ENCODE results near the gene RPL39L.
"Not testable (repeated sequence)": the region's sequence is repeated elsewhere in the genome, so short reads cannot be mapped to it uniquely, and the experiment has no call there.

The RPL39L gene

DNA sequence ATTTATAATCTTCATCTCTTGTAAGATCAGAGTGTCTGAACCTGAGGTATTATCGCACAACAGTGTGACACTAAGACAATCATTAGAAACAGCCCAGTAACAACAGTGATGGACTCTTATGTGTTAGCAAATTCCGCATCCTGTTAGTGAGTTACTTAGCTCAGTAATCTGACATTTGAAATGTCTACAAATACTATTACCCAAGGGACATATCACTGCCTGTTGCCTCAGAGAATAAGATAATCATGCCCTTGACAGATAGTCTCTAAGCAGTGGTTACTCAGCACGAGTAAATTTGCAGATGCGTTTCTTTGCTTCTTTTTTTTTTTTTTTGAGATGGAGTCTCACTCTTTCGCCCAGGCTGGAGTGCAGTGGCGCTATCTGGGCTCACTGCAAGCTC is 44.6 kb upstream of the RPL39L start:
- CTCF ChIA-PET = no interaction called here
- TF ChIP-seq BHLHE40 (IDR thresholded peaks at IDR 0.05; ENCODE audit: borderline replicate concordance) (no peak), SUZ12 (IDR thresholded peaks at IDR 0.05) (no peak), TARDBP (IDR thresholded peaks at IDR 0.05) (no peak), FOXM1 (IDR thresholded peaks at IDR 0.05; ENCODE audit: borderline replicate concordance) (no peak), NFRKB (IDR thresholded peaks at IDR 0.05) (no peak), SP1 (IDR thresholded peaks at IDR 0.05) (no peak), LEF1 (IDR thresholded peaks at IDR 0.05; ENCODE audit: borderline replicate concordance) (no peak), ZNF384 (IDR thresholded peaks at IDR 0.05) (no peak), FOXA1 (IDR thresholded peaks at IDR 0.05) (no peak), L3MBTL2 (conservative IDR thresholded peaks at IDR 0.05) (no peak), ARNT (IDR thresholded peaks at IDR 0.05) (no peak), HDGF (IDR thresholded peaks at IDR 0.05; ENCODE audit: borderline replicate concordance) (no peak), ELF4 (IDR thresholded peaks at IDR 0.05) (no peak)
- TF ChIP-seq, protein P1, sequence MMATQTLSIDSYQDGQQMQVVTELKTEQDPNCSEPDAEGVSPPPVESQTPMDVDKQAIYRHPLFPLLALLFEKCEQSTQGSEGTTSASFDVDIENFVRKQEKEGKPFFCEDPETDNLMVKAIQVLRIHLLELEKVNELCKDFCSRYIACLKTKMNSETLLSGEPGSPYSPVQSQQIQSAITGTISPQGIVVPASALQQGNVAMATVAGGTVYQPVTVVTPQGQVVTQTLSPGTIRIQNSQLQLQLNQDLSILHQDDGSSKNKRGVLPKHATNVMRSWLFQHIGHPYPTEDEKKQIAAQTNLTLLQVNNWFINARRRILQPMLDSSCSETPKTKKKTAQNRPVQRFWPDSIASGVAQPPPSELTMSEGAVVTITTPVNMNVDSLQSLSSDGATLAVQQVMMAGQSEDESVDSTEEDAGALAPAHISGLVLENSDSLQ (IDR thresholded peaks at IDR 0.05) = no peak

DNA sequence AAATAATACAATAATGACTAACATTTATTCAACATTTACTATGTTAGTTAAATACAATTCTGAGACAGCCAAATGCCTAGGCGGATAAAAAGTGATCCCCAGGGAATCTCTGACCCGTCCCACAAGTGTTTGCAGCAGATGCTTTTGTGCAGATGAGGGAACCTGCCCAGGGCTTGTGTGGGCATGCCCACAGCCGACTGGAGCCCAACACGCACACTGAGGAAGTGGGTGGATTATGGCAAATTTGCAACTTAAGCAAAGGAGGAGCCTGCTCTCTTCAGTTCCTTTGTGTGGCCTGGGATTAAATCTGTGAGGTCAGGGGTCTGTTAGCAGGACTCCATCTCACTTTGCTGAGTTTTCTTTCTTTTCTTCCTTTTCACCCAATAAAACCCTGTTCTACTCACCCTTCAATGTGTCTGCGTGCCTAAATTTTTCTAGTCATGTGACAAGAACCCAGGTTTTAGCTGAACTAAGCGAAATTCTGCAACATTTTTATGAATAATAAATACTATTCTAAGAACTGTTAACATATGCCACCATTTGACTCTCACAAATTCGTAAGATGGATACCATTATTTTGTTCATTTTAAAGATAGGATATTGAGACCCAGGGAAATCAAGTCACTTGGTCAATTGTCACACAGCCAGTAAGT is 44.0 kb upstream of the RPL39L start:
- CTCF ChIA-PET = no interaction called here
- no peak for DNase-seq (ENCODE audit: extremely low spot score)
- POLR2A ChIA-PET = no interaction called here
- TF ChIP-seq ZNF384 (IDR thresholded peaks at IDR 0.05) = no peak
- TF ChIP-seq SUZ12 (IDR thresholded peaks at IDR 0.05) = no peak
- TF ChIP-seq ELF4 (IDR thresholded peaks at IDR 0.05) = no peak
- TF ChIP-seq LEF1 (IDR thresholded peaks at IDR 0.05; ENCODE audit: borderline replicate concordance) = no peak
- no peak for TF ChIP-seq BHLHE40 (IDR thresholded peaks at IDR 0.05; ENCODE audit: borderline replicate concordance)
- TF ChIP-seq HDGF (IDR thresholded peaks at IDR 0.05; ENCODE audit: borderline replicate concordance) = no peak
- TF ChIP-seq, protein P1 (IDR thresholded peaks at IDR 0.05) = no peak
- no peak for TF ChIP-seq SP1 (IDR thresholded peaks at IDR 0.05)
- no peak for TF ChIP-seq TARDBP (IDR thresholded peaks at IDR 0.05)
- TF ChIP-seq FOXK2 (IDR thresholded peaks at IDR 0.05) = no peak
- no peak for TF ChIP-seq FOXA1 (IDR thresholded peaks at IDR 0.05)
- no peak for TF ChIP-seq FOXM1 (IDR thresholded peaks at IDR 0.05; ENCODE audit: borderline replicate concordance)
- no peak for TF ChIP-seq L3MBTL2 (conservative IDR thresholded peaks at IDR 0.05)
- TF ChIP-seq CTBP1 (IDR thresholded peaks at IDR 0.05; ENCODE audit: borderline replicate concordance) = no peak
- TF ChIP-seq ARNT (IDR thresholded peaks at IDR 0.05) = no peak
- no peak for TF ChIP-seq NFRKB (IDR thresholded peaks at IDR 0.05)

More for the DNA sequence above, 44.6 kb upstream of the RPL39L start:
- POLR2A ChIA-PET = no interaction called here
- DNase-seq (ENCODE audit: extremely low spot score) = no peak

DNA sequence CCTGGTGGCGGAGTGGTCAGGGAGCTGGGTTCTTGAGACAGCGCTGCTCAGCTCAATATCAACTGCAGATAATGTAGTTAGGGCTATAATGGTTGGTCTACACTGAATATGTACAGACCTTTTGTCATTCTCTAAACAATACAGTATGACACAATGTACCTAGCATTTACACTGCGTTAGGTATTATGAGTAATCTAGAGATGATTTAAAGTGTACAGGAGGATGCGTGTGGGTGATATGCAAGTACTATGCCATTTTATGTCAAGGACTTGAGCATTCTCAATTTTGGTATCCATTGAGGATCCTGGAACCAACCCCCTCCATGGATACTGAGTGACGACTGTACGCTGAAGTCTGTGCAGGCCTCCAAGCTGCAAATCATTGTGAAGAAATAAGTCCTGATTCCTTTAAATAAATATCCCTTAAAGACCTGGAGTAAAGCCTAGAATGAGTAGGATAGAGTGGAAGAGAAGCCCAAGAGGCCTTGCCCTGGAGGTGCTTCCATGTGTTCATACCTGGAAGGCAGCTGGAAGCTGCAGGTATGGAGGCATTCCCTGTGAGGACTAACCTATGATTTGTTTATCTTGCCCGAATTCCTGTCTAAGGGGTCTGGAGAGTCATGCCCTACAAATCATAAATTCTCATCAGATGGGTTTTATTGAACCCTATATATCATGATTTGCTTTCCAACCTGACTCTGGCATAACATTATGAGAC is 42.3 kb upstream of the RPL39L start:
- ChIA-PET POLR2A (no interaction called here), CTCF (no interaction called here)
- TF ChIP-seq CTBP1 (IDR thresholded peaks at IDR 0.05; ENCODE audit: borderline replicate concordance) (no peak), L3MBTL2 (conservative IDR thresholded peaks at IDR 0.05) (no peak), FOXA1 (IDR thresholded peaks at IDR 0.05) (no peak), TARDBP (IDR thresholded peaks at IDR 0.05) (no peak), LEF1 (IDR thresholded peaks at IDR 0.05; ENCODE audit: borderline replicate concordance) (no peak)
- DNase-seq (ENCODE audit: extremely low spot score) = no peak

DNA sequence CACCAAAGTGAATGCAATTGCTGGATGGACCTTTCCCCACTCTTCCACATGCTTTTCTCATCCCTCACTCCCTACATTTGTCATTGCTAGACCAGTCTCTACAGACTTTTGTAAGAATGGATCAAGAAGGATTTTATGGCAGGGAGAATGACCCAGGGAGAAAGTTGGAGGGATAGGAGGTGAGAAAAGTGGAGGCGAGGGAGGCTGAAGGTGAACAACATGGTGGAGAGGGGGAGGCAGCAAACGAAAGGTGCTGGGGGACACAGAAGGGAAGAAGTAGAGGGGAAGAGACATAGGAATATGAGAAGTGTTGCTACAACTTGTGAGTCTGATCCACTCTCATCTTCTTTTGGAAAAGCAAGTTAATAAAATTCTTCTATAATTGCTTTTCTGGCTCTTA is 33.6 kb upstream of the RPL39L start:
- CTCF ChIA-PET = no interaction called here
- TF ChIP-seq ZNF384 (IDR thresholded peaks at IDR 0.05) = no peak
- TF ChIP-seq, protein P1 (IDR thresholded peaks at IDR 0.05) = no peak
- TF ChIP-seq FOXA1 (IDR thresholded peaks at IDR 0.05) = no peak
- no peak for TF ChIP-seq LEF1 (IDR thresholded peaks at IDR 0.05; ENCODE audit: borderline replicate concordance)
- TF ChIP-seq ARNT (IDR thresholded peaks at IDR 0.05) = no peak
- no peak for TF ChIP-seq L3MBTL2 (conservative IDR thresholded peaks at IDR 0.05)
- no peak for TF ChIP-seq ELF4 (IDR thresholded peaks at IDR 0.05)
- TF ChIP-seq SUZ12 (IDR thresholded peaks at IDR 0.05) = no peak
- TF ChIP-seq TARDBP (IDR thresholded peaks at IDR 0.05) = no peak
- TF ChIP-seq SP1 (IDR thresholded peaks at IDR 0.05) = no peak
- TF ChIP-seq CTBP1 (IDR thresholded peaks at IDR 0.05; ENCODE audit: borderline replicate concordance) = no peak
- POLR2A ChIA-PET = no interaction called here
- DNase-seq (ENCODE audit: extremely low spot score) = no peak

DNA sequence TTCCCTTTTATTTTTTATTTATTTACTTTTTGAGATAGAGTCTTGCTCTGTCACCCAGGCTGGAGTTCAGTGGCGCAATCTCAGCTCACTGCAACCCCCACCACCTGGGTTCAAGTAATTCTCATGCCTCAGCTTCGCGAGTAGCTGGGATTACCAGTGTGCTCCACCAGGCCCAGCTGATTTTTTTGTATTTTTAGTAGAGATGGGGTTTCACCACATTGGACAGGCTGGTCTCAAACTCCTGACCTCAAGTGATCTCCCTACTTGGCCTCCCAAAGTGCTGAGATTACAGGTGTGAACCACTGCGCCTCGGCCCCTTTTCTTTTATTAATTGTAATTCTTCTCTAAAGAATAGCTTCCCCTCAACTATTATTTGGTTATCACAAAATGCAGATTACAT is 31.6 kb upstream of the RPL39L start:
- POLR2A ChIA-PET; CTCF ChIA-PET; DNase-seq (ENCODE audit: extremely low spot score): not testable (repeated sequence)

DNA sequence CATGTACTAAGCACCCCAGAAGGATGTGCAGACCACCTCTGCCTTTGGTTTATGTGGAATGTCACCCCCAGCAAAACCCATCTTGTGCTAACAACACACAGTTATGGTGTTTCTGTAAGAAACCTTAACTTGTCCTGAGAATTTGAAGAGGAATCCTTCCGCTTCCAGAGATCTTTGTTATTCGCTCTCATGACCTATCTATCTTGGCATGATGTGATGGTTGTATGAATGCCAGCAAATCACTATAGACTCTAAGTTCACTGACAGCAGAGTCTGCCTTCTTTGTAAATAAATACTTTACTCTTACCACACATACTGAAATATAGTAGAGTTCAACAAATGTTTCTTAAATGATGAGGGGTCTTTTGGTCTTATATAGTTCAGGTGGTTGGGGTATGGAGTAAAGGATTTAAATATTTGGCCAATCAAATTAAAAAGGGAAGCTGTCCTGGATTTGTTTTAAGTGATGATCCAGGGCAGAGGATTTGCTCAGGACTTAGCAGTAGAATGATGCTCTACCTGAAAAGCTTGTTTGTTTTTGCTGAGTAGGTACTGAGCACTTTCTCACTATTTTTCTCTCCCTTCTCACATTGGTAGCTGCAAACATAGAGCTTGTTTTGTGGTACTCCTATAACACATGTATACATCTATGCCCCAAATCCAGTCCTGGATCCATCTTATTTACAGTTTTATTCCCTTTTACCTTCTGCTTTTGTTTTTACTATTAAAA is 30.1 kb upstream of the RPL39L start:
- TF ChIP-seq FOXA1 (IDR thresholded peaks at IDR 0.05) = no peak
- TF ChIP-seq NFRKB (IDR thresholded peaks at IDR 0.05) = no peak
- no peak for TF ChIP-seq ZNF384 (IDR thresholded peaks at IDR 0.05)
- no peak for TF ChIP-seq SUZ12 (IDR thresholded peaks at IDR 0.05)
- DNase-seq (ENCODE audit: extremely low spot score) = no peak

More for the DNA sequence above, 30.1 kb upstream of the RPL39L start:
- ChIA-PET CTCF (no interaction called here), POLR2A (no interaction called here)

All from HEK293T (cell line).